Progenitor cell of endocrine pancreas (in vitro differentiated cells): Measurements from ENCODE around the gene NCR1. TPM values are rescaled to one million over a fixed set of nuclear protein-coding genes. Genes with fewer than 3 reads are reported as not detected.
"Not testable (repeated sequence)": the region's sequence is repeated elsewhere in the genome, so short reads cannot be mapped to it uniquely, and the experiment has no call there.

ENCODE experiments used
- DNase-seq: peaks from one replicate; pipeline ENCODE4 v3.0.0; 2021; ENCODE audit warnings: low spot score; ENCODE audit not compliant: unreplicated experiment
- H3K27ac Mint-ChIP-seq: 2 replicates; pipeline ENCODE4 v1.8.0; 2021; ENCODE audit warnings: mild to moderate bottlenecking, moderate library complexity, mixed read lengths
- H3K27me3 Mint-ChIP-seq: 2 replicates; pipeline ENCODE4 v1.8.0; 2021; ENCODE audit warnings: mixed read lengths
- H3K36me3 Mint-ChIP-seq: 2 replicates; pipeline ENCODE4 v1.8.0; 2022; ENCODE audit warnings: mixed read lengths; ENCODE audit not compliant: insufficient read depth
- H3K4me1 Mint-ChIP-seq: 2 replicates; pipeline ENCODE4 v1.8.0; 2021; ENCODE audit warnings: low read depth, mixed read lengths
- H3K4me3 Mint-ChIP-seq: 2 replicates; pipeline ENCODE4 v1.8.0; 2021; ENCODE audit warnings: low read depth, mild to moderate bottlenecking, moderate library complexity, mixed read lengths
- H3K9me3 Mint-ChIP-seq: 2 replicates; pipeline ENCODE4 v1.8.0; 2021; ENCODE audit warnings: low read depth, mixed read lengths
- CTCF ChIP-seq: fragments of 200-600 bp; sonication (generic); IDR thresholded peaks from one replicate; pipeline ENCODE4 v1.5.0; 2021; ENCODE audit warnings: antibody characterized with exemption, mild to moderate bottlenecking; ENCODE audit not compliant: unreplicated experiment
- total RNA-seq: library from RNA; stranded (reverse); gene quantifications from 2 replicates; pipeline ENCODE4 v1.2.1, GENCODE V29; 2021

Gene NCR1
- total RNA-seq, 1 donor from 2014 or later = not detected

- Mint-ChIP-seq H3K4me3 (no peak overlapping the region), H3K9me3 (no peaks in the 10 kb centered on the region), H3K36me3 (no peaks in the 10 kb centered on the region), H3K4me1 (peaks cover 4% of the 10 kb centered on the region), H3K27ac (no peak overlapping the region), H3K27me3 (peaks cover 12% of the 10 kb centered on the region)
- no peak for DNase-seq
- TF ChIP-seq CTCF = no peak
Measured at GRCh38 chr19:54893406-54893805, 12.5 kb upstream of the NCR1 start.

- not testable (repeated sequence) for H3K36me3 Mint-ChIP-seq, H3K27ac Mint-ChIP-seq, H3K4me1 Mint-ChIP-seq, H3K4me3 Mint-ChIP-seq, DNase-seq, H3K9me3 Mint-ChIP-seq
- H3K27me3 Mint-ChIP-seq = peaks cover 19% of the 10 kb centered on the region
Measured at GRCh38 chr19:54894106-54894505, 11.8 kb upstream of the NCR1 start.

- no peak for TF ChIP-seq CTCF
- no peaks in the 10 kb centered on the region for H3K36me3 Mint-ChIP-seq
- no peak overlapping the region for H3K4me3 Mint-ChIP-seq
- no peak overlapping the region for H3K27ac Mint-ChIP-seq
- DNase-seq = no peak
- H3K27me3 Mint-ChIP-seq = peaks cover 27% of the 10 kb centered on the region
- no peaks in the 10 kb centered on the region for H3K9me3 Mint-ChIP-seq
- peaks cover 4% of the 10 kb centered on the region for H3K4me1 Mint-ChIP-seq
Measured at GRCh38 chr19:54896036-54896435, 9.9 kb upstream of the NCR1 start.

- not testable (repeated sequence) for H3K4me1 Mint-ChIP-seq, H3K36me3 Mint-ChIP-seq, H3K4me3 Mint-ChIP-seq, H3K9me3 Mint-ChIP-seq, DNase-seq, H3K27ac Mint-ChIP-seq
- H3K27me3 Mint-ChIP-seq = peaks cover 27% of the 10 kb centered on the region
Measured at GRCh38 chr19:54898685-54899084, 7.3 kb upstream of the NCR1 start.

- H3K27me3 Mint-ChIP-seq = peaks cover 27% of the 10 kb centered on the region
- not testable (repeated sequence) for H3K9me3 Mint-ChIP-seq, H3K36me3 Mint-ChIP-seq, H3K27ac Mint-ChIP-seq, DNase-seq, H3K4me1 Mint-ChIP-seq, H3K4me3 Mint-ChIP-seq
Measured at GRCh38 chr19:54899646-54900045, 6.3 kb upstream of the NCR1 start.

GRCh38 chr19:54901153-54901552, 4.8 kb upstream of the NCR1 start:
- H3K4me1 Mint-ChIP-seq = not testable (repeated sequence)

GRCh38 chr19:54902061-54902460, 3.9 kb upstream of the NCR1 start:
- Mint-ChIP-seq H3K4me3 (no peak overlapping the region), H3K27me3 (peaks cover 25% of the 10 kb centered on the region), H3K27ac (no peak overlapping the region), H3K4me1 (peaks cover 3% of the 10 kb centered on the region), H3K9me3 (no peaks in the 10 kb centered on the region), H3K36me3 (no peaks in the 10 kb centered on the region)
- TF ChIP-seq CTCF = no peak
- DNase-seq = no peak

More at GRCh38 chr19:54901153-54901552, 4.8 kb upstream of the NCR1 start:
- not testable (repeated sequence) for H3K36me3 Mint-ChIP-seq, H3K27ac Mint-ChIP-seq, DNase-seq, H3K4me3 Mint-ChIP-seq, H3K9me3 Mint-ChIP-seq
- peaks cover 27% of the 10 kb centered on the region for H3K27me3 Mint-ChIP-seq
